Measurements from ENCODE around the gene EXOC8. TPM values are rescaled to one million over a fixed set of nuclear protein-coding genes. Genes with fewer than 3 reads are reported as not detected.

EXOC8 gene
- total RNA-seq, 1 donor from 2014 or later: 15.2 TPM

DNA sequence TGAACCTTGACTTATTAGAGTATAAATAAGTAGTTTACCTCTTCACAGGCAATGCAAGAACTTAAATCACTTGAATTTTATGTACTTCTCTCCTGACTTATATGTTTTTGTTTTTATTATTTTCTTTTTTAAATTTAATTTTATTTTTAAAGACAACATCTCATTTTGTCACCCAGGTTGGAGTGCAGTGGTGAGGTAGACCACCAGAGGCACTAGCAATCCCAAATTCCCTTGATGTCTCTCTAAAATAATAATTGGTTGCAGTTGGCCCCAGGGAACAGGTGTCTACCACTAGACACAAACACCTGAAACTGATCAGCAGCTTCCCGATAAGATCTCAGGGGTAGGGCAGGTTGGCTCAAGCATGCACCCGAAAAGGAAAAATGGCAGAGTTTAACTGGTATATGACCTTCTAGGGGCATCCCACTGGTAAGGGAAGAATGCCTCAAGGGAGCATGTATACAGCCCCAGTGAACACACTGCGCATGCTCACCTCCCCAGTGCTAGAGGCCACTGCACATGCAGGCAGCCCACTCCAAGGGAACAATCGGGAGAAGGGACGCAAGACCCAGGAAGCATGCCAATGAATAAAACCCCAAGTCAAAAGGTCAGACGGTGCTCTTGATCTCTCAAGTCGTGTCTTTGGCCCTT, 14.6 kb downstream of the EXOC8 start:
- Mint-ChIP-seq H3K27ac (ENCODE audit: unreplicated experiment) (no peak overlapping the region), H3K9me3 (ENCODE audit: unreplicated experiment) (no peaks in the 10 kb centered on the region), H3K27me3 (ENCODE audit: low read depth, unreplicated experiment) (no peaks in the 10 kb centered on the region), H3K4me1 (ENCODE audit: low read depth, unreplicated experiment) (no peaks in the 10 kb centered on the region), H3K4me3 (ENCODE audit: unreplicated experiment) (no peak overlapping the region), H3K36me3 (ENCODE audit: low read depth, unreplicated experiment) (no peaks in the 10 kb centered on the region)
- H4K20me1 ChIP-seq (ENCODE audit: insufficient read depth, low read length): no peaks in the 10 kb centered on the region
- H3K4me3 ChIP-seq (ENCODE audit: insufficient read depth, low read depth, low read length): no peak overlapping the region
- H3K79me2 ChIP-seq (ENCODE audit: insufficient read depth, low read length): no peaks in the 10 kb centered on the region
- no peak overlapping the region for H2AFZ ChIP-seq (ENCODE audit: low read depth, low read length)
- FAIRE-seq (no peak), DNase-seq (ENCODE audit: low read depth) (no peak)
- no peaks in the 10 kb centered on the region for H3K27me3 ChIP-seq (ENCODE audit: insufficient read depth, low read length)
- H3K4me2 ChIP-seq (ENCODE audit: low read length): no peak overlapping the region
- no peak overlapping the region for H3K27ac ChIP-seq (ENCODE audit: low read depth, low read length)
- no peaks in the 10 kb centered on the region for H3K9me3 ChIP-seq (ENCODE audit: insufficient read depth, low read depth, low read length)
- no peaks in the 10 kb centered on the region for H3K36me3 ChIP-seq (ENCODE audit: insufficient read depth, low read length)
- no peak for TF ChIP-seq EZH2 (IDR thresholded peaks at IDR 0.05; ENCODE audit: insufficient read depth, low read length)
- TF ChIP-seq, protein P1, sequence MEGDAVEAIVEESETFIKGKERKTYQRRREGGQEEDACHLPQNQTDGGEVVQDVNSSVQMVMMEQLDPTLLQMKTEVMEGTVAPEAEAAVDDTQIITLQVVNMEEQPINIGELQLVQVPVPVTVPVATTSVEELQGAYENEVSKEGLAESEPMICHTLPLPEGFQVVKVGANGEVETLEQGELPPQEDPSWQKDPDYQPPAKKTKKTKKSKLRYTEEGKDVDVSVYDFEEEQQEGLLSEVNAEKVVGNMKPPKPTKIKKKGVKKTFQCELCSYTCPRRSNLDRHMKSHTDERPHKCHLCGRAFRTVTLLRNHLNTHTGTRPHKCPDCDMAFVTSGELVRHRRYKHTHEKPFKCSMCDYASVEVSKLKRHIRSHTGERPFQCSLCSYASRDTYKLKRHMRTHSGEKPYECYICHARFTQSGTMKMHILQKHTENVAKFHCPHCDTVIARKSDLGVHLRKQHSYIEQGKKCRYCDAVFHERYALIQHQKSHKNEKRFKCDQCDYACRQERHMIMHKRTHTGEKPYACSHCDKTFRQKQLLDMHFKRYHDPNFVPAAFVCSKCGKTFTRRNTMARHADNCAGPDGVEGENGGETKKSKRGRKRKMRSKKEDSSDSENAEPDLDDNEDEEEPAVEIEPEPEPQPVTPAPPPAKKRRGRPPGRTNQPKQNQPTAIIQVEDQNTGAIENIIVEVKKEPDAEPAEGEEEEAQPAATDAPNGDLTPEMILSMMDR (IDR thresholded peaks at IDR 0.05; ENCODE audit: insufficient read depth, low read depth, low read length): no peak
- peaks cover 8% of the 10 kb centered on the region for H3K4me1 ChIP-seq (ENCODE audit: insufficient read depth, low read length)
- H3K9ac ChIP-seq (ENCODE audit: low read length): no peak overlapping the region

GRCh38 chr1:231319080-231319479, 18.6 kb downstream of the EXOC8 start:
- H3K9me3 ChIP-seq (ENCODE audit: insufficient read depth, low read depth, low read length): no peaks in the 10 kb centered on the region
- H3K36me3 Mint-ChIP-seq (ENCODE audit: low read depth, unreplicated experiment): peaks cover 5% of the 10 kb centered on the region
- peaks cover 2% of the 10 kb centered on the region for H3K27me3 Mint-ChIP-seq (ENCODE audit: low read depth, unreplicated experiment)
- FAIRE-seq (no peak), DNase-seq (ENCODE audit: low read depth) (no peak)
- no peak overlapping the region for H3K27ac ChIP-seq (ENCODE audit: low read depth, low read length)
- peaks cover 8% of the 10 kb centered on the region for H3K4me1 ChIP-seq (ENCODE audit: insufficient read depth, low read length)
- H3K4me3 ChIP-seq (ENCODE audit: insufficient read depth, low read depth, low read length): no peak overlapping the region
- no peaks in the 10 kb centered on the region for H3K4me1 Mint-ChIP-seq (ENCODE audit: low read depth, unreplicated experiment)
- no peaks in the 10 kb centered on the region for H3K9me3 Mint-ChIP-seq (ENCODE audit: unreplicated experiment)
- H3K4me3 Mint-ChIP-seq (ENCODE audit: unreplicated experiment): no peak overlapping the region
- TF ChIP-seq EZH2 (IDR thresholded peaks at IDR 0.05; ENCODE audit: insufficient read depth, low read length): no peak
- TF ChIP-seq, protein P1 (IDR thresholded peaks at IDR 0.05; ENCODE audit: insufficient read depth, low read depth, low read length): no peak
- no peak overlapping the region for H2AFZ ChIP-seq (ENCODE audit: low read depth, low read length)
- H3K27me3 ChIP-seq (ENCODE audit: insufficient read depth, low read length): no peaks in the 10 kb centered on the region
- H3K27ac Mint-ChIP-seq (ENCODE audit: unreplicated experiment): no peak overlapping the region
- H3K79me2 ChIP-seq (ENCODE audit: insufficient read depth, low read length): no peaks in the 10 kb centered on the region
- no peaks in the 10 kb centered on the region for H4K20me1 ChIP-seq (ENCODE audit: insufficient read depth, low read length)
- no peak overlapping the region for H3K4me2 ChIP-seq (ENCODE audit: low read length)
- H3K9ac ChIP-seq (ENCODE audit: low read length): no peak overlapping the region
- no peaks in the 10 kb centered on the region for H3K36me3 ChIP-seq (ENCODE audit: insufficient read depth, low read length)

DNA sequence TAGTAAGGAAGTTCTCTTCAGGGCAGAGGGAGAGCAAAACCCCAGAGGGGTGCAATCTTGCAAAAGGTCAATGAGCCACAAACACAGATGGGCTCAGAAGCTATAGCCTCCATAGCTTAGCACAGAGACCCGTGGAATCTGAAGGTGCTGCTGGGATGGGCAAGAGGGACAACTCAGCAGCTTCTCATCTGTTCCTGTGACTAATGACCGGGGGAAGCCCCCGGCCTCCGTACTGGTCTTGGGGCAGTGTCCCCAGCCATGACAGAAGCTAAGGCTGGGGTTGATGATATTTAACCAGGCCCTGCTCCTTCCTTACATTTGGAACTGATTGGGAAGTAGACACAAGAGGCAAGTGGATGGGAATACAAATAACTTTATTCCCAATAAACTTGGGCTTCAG, 19.1 kb downstream of the EXOC8 start:
- FAIRE-seq (no peak), DNase-seq (ENCODE audit: low read depth) (no peak)
- Histone ChIP-seq H3K27ac (ENCODE audit: low read depth, low read length) (no peak overlapping the region), H3K4me2 (ENCODE audit: low read length) (no peak overlapping the region), H4K20me1 (ENCODE audit: insufficient read depth, low read length) (no peaks in the 10 kb centered on the region), H3K36me3 (ENCODE audit: insufficient read depth, low read length) (no peaks in the 10 kb centered on the region), H3K79me2 (ENCODE audit: insufficient read depth, low read length) (no peaks in the 10 kb centered on the region), H3K9me3 (ENCODE audit: insufficient read depth, low read depth, low read length) (no peaks in the 10 kb centered on the region), H2AFZ (ENCODE audit: low read depth, low read length) (no peak overlapping the region), H3K4me3 (ENCODE audit: insufficient read depth, low read depth, low read length) (no peak overlapping the region), H3K4me1 (ENCODE audit: insufficient read depth, low read length) (peaks cover 3% of the 10 kb centered on the region), H3K9ac (ENCODE audit: low read length) (no peak overlapping the region), H3K27me3 (ENCODE audit: insufficient read depth, low read length) (no peaks in the 10 kb centered on the region)
- no peak overlapping the region for H3K4me3 Mint-ChIP-seq (ENCODE audit: unreplicated experiment)
- H3K4me1 Mint-ChIP-seq (ENCODE audit: low read depth, unreplicated experiment): no peaks in the 10 kb centered on the region
- TF ChIP-seq, protein P1 (IDR thresholded peaks at IDR 0.05; ENCODE audit: insufficient read depth, low read depth, low read length): no peak
- no peak for TF ChIP-seq EZH2 (IDR thresholded peaks at IDR 0.05; ENCODE audit: insufficient read depth, low read length)
- peaks cover 5% of the 10 kb centered on the region for H3K36me3 Mint-ChIP-seq (ENCODE audit: low read depth, unreplicated experiment)
- peaks cover 2% of the 10 kb centered on the region for H3K27me3 Mint-ChIP-seq (ENCODE audit: low read depth, unreplicated experiment)
- peaks cover under 1% of the 10 kb centered on the region for H3K9me3 Mint-ChIP-seq (ENCODE audit: unreplicated experiment)
- H3K27ac Mint-ChIP-seq (ENCODE audit: unreplicated experiment): no peak overlapping the region

Data from astrocyte (in vitro differentiated cells and primary cell).